HepG2 (cell line): ENCODE results near the gene IFT122. TPM values are rescaled to one million over a fixed set of nuclear protein-coding genes. Genes with fewer than 3 reads are reported as not detected.

Experiments used
- ARID5B ChIP-seq: IDR thresholded peaks from 2 replicates; pipeline ENCODE4 v1.4.0; 2020; ENCODE audit warnings: mild to moderate bottlenecking, missing genetic modification reagents
- CREB1 ChIP-seq, 2 experiments: fragments of 450-650 bp in 1 of 2; IDR thresholded peaks; 2 replicates each; pipeline ENCODE4 v1.6.1; 2016 to 2017; ENCODE audit warnings: control low read depth in 1 of 2, mild to moderate bottlenecking in 1 of 2, missing compliant biosample characterization in 1 of 2, missing genetic modification characterization in 1 of 2
- E2F2 ChIP-seq: sonication (generic); formaldehyde crosslinking; IDR thresholded peaks from 2 replicates; pipeline ENCODE4 v1.4.0; 2020; ENCODE audit warnings: missing genetic modification reagents, borderline replicate concordance
- HDAC2 ChIP-seq: sonication (generic); formaldehyde crosslinking; IDR thresholded peaks from 2 replicates; pipeline ENCODE4 v1.4.0; 2020; ENCODE audit warnings: missing genetic modification reagents
- ISX ChIP-seq: sonication (generic); formaldehyde crosslinking; conservative IDR thresholded peaks from 2 replicates; pipeline ENCODE4 v1.5.0; 2020; ENCODE audit warnings: missing genetic modification reagents
- MTF1 ChIP-seq: sonication (generic); formaldehyde crosslinking; IDR thresholded peaks from 2 replicates; pipeline ENCODE4 v1.5.0; 2020; ENCODE audit warnings: missing genetic modification reagents
- PHF5A ChIP-seq: IDR thresholded peaks from one replicate; pipeline ENCODE4 v1.6.1; 2018; ENCODE audit warnings: low read depth, missing genetic modification reagents; ENCODE audit not compliant: unreplicated experiment
- PTBP1 ChIP-seq: fragments of 200-400 bp; formaldehyde crosslinking; IDR thresholded peaks from 2 replicates; pipeline ENCODE4 v1.6.1; 2018; ENCODE audit warnings: low read length, low read depth; ENCODE audit not compliant: poor library complexity, severe bottlenecking
- RARA ChIP-seq: IDR thresholded peaks from 2 replicates; pipeline ENCODE4 v1.6.1; 2016; ENCODE audit warnings: missing genetic modification reagents, missing compliant biosample characterization
- RFX1 ChIP-seq: fragments of 450-650 bp; IDR thresholded peaks from 2 replicates; pipeline ENCODE4 v1.6.1; 2017
- RXRB ChIP-seq: IDR thresholded peaks from 2 replicates; pipeline ENCODE4 v1.6.1; 2016; ENCODE audit warnings: borderline replicate concordance, missing genetic modification reagents, missing compliant biosample characterization
- SAP130 ChIP-seq: IDR thresholded peaks from 2 replicates; pipeline ENCODE4 v1.6.1; 2016; ENCODE audit warnings: low read depth
- SOX5 ChIP-seq: IDR thresholded peaks from 2 replicates; pipeline ENCODE4 v1.6.1; 2016; ENCODE audit warnings: borderline replicate concordance
- STAG1 ChIP-seq: sonication (generic); formaldehyde crosslinking; IDR thresholded peaks from 2 replicates; pipeline ENCODE4 v1.4.0; 2020; ENCODE audit warnings: missing genetic modification reagents
- ZBTB21 ChIP-seq: sonication (generic); formaldehyde crosslinking; IDR thresholded peaks from 2 replicates; pipeline ENCODE4 v1.4.0; 2020; ENCODE audit warnings: missing genetic modification reagents
- ZBTB3 ChIP-seq: sonication (generic); formaldehyde crosslinking; IDR thresholded peaks from 2 replicates; pipeline ENCODE4 v1.4.0; 2020; ENCODE audit warnings: low read depth, mild to moderate bottlenecking, moderate library complexity, missing genetic modification reagents, borderline replicate concordance
- ZBTB34 ChIP-seq: sonication (generic); formaldehyde crosslinking; IDR thresholded peaks from 2 replicates; pipeline ENCODE4 v1.8.0; 2022; ENCODE audit warnings: mild to moderate bottlenecking, missing genetic modification reagents
- ZFP36L2 ChIP-seq: sonication (generic); formaldehyde crosslinking; IDR thresholded peaks from 2 replicates; pipeline ENCODE4 v1.4.0; 2020; ENCODE audit warnings: missing genetic modification reagents
- ZNF138 ChIP-seq: sonication (generic); formaldehyde crosslinking; IDR thresholded peaks from 2 replicates; pipeline ENCODE4 v1.5.0; 2020; ENCODE audit warnings: mild to moderate bottlenecking, low read depth, missing genetic modification reagents
- ZNF264 ChIP-seq: sonication (generic); formaldehyde crosslinking; IDR thresholded peaks from 2 replicates; pipeline ENCODE4 v1.4.0; 2020; ENCODE audit warnings: missing genetic modification reagents
- ZNF33B ChIP-seq: sonication (generic); formaldehyde crosslinking; IDR thresholded peaks from 2 replicates; pipeline ENCODE4 v1.5.1; 2020; ENCODE audit warnings: mild to moderate bottlenecking, missing genetic modification reagents
- ZNF414 ChIP-seq: sonication (generic); formaldehyde crosslinking; IDR thresholded peaks from 2 replicates; pipeline ENCODE4 v1.5.0; 2020; ENCODE audit warnings: missing genetic modification reagents
- ZNF547 ChIP-seq: sonication (generic); formaldehyde crosslinking; IDR thresholded peaks from 2 replicates; pipeline ENCODE4 v1.5.1; 2020; ENCODE audit warnings: mild to moderate bottlenecking, missing genetic modification reagents
- ZNF577 ChIP-seq: sonication (generic); formaldehyde crosslinking; IDR thresholded peaks from 2 replicates; pipeline ENCODE4 v1.4.0; 2020; ENCODE audit warnings: mild to moderate bottlenecking, low read depth, missing genetic modification reagents, borderline replicate concordance
- ZNF75D ChIP-seq: sonication (generic); formaldehyde crosslinking; IDR thresholded peaks from 2 replicates; pipeline ENCODE4 v1.8.1; 2023; ENCODE audit warnings: missing genetic modification reagents, mild to moderate bottlenecking, borderline replicate concordance
- ZNF761 ChIP-seq: sonication (generic); formaldehyde crosslinking; conservative IDR thresholded peaks from 2 replicates; pipeline ENCODE4 v1.4.0; 2020; ENCODE audit warnings: mild to moderate bottlenecking, missing genetic modification reagents
- polyA plus RNA-seq, 8 experiments: library from polyadenylated mRNA; depleted of rRNA in 3 of 8; stranded (reverse) in 7 of 8; unstranded in 1 of 8; fragments of >200 nt; fragmentation: Illumina TruSeq in 4 of 8; extraction: Trizol in 4 of 8; gene quantifications; 2 replicates each; pipeline versions ENCODE4 v1.2.1 to v1.2.3, GENCODE V29; 2011 to 2016; ENCODE audit warnings: low read depth in 4 of 8, missing spikeins in 1 of 8, mixed read lengths in 1 of 8; ENCODE audit not compliant: insufficient read depth in 1 of 8
- total RNA-seq, 5 experiments: library from RNA; depleted of rRNA; stranded (reverse); fragments of >200 nt; fragmentation: Illumina TruSeq; extraction: Trizol; gene quantifications; 2 replicates each; pipeline ENCODE4 v1.2.3, GENCODE V29; 2016; ENCODE audit warnings: low read depth in 1 of 5

Gene IFT122
- total and polyA plus RNA-seq, 2 of the 13 experiments (the other 11 are each of a cell fraction or from before 2014, with no cell fraction given): 10.1 to 10.3 TPM

GRCh38 chr3:129467932-129468331 is 27.9 kb downstream of the IFT122 start (continued):
- TF ChIP-seq RARA (CRISPR knock-in tag) (peak; percentile 83), E2F2 (no peak), ZNF138 (no peak), ARID5B (0 out of 2 replicates have a peak, but pooled peaks have one; percentile 25), ZNF547 (CRISPR knock-in tag) (no peak), ZNF761 (CRISPR knock-in tag) (no peak), ZBTB21 (CRISPR knock-in tag) (no peak), ZNF33B (CRISPR knock-in tag) (no peak), RFX1 (no peak), ZNF75D (no peak), ZNF264 (no peak), SAP130 (CRISPR knock-in tag) (0 out of 2 replicates have a peak, but pooled peaks have one; percentile 38), HDAC2 (CRISPR knock-in tag) (peak; percentile 23; the same call in 1 of the 2 replicates), MTF1 (CRISPR knock-in tag) (no peak), SOX5 (CRISPR knock-in tag) (peak; percentile 43; the same call in 1 of the 2 replicates), ZNF577 (CRISPR knock-in tag) (no peak), ZBTB34 (CRISPR knock-in tag) (no peak), CREB1 (IDR thresholded peaks at IDR 0.05) (no peak), CREB1 (CRISPR knock-in tag; IDR thresholded peaks at IDR 0.05) (no peak), ISX (CRISPR knock-in tag) (no peak), STAG1 (0 out of 2 replicates have a peak, but pooled peaks have one; percentile 4), RXRB (peak; percentile 60), ZNF414 (CRISPR knock-in tag) (no peak), ZBTB3 (CRISPR knock-in tag) (no peak), PHF5A (CRISPR knock-in tag) (no peak), PTBP1 (no peak), ZFP36L2 (CRISPR knock-in tag) (no peak)
